ENCODE results near the gene PTGDS. TPM values are rescaled to one million over a fixed set of nuclear protein-coding genes. Genes with fewer than 3 reads are reported as not detected.
A peak's percentile ranks its signal among the peaks of the same experiment; 100 is the strongest.
"Not testable (repeated sequence)": the region's sequence is repeated elsewhere in the genome, so short reads cannot be mapped to it uniquely, and the experiment has no call there.

Gene PTGDS
- total RNA-seq, 1 experiment from 2014 or later = not detected

- no peak for DNase-seq
- no peak for TF ChIP-seq CTCF (IDR thresholded peaks at IDR 0.05; ENCODE audit: insufficient read depth in 1 of 2, low read depth in 1 of 2, low read length in 1 of 2, severe bottlenecking in 1 of 2, unreplicated experiment in 1 of 2)
- ChIA-PET CTCF (interaction anchor here (0.8 kb wide), 1 partner anchor 27 kb away, joined by 3 read pairs; no protein-coding TSS in a partner anchor), POLR2A (no interaction called here)
- Mint-ChIP-seq H3K27me3 (ENCODE audit: insufficient read depth, unreplicated experiment) (no peaks in the 10 kb centered on the region), H3K36me3 (ENCODE audit: insufficient read depth, unreplicated experiment) (peaks cover 11% of the 10 kb centered on the region), H3K4me1 (ENCODE audit: low read depth, unreplicated experiment) (peaks cover 8% of the 10 kb centered on the region), H3K27ac (ENCODE audit: unreplicated experiment) (no peak overlapping the region), H3K4me3 (ENCODE audit: unreplicated experiment) (no peak overlapping the region), H3K9me3 (ENCODE audit: unreplicated experiment) (no peaks in the 10 kb centered on the region)
- Histone ChIP-seq H3K9me3 (no peaks in the 10 kb centered on the region), H3K36me3 (ENCODE audit: control insufficient read depth, insufficient read depth, low read length) (no peaks in the 10 kb centered on the region), H3K4me3 (ENCODE audit: low read depth, low read length) (no peak overlapping the region), H3K4me1 (peaks cover 5% of the 10 kb centered on the region; the same call in 1 of the 2 replicates), H3K27me3 (replicated peaks; ENCODE audit: control insufficient read depth, insufficient read depth, low read length) (no peaks in the 10 kb centered on the region)
- intact Hi-C loops (cut with micrococcal nuclease; ENCODE audit: unreplicated experiment) = no loop called here
- no TSS peak for BruUV-seq (replicated peaks)
These were observed 25.3 kb downstream of the PTGDS start for GRCh38 chr9:137002646-137003041.

- H3K4me1 Mint-ChIP-seq (ENCODE audit: low read depth, unreplicated experiment); H3K27ac Mint-ChIP-seq (ENCODE audit: unreplicated experiment); POLR2A ChIA-PET; H3K27me3 Mint-ChIP-seq (ENCODE audit: insufficient read depth, unreplicated experiment); H3K4me1 ChIP-seq; H3K4me3 ChIP-seq (ENCODE audit: low read depth, low read length); intact Hi-C loops (cut with micrococcal nuclease; ENCODE audit: unreplicated experiment); BruUV-seq (replicated peaks); H3K4me3 Mint-ChIP-seq (ENCODE audit: unreplicated experiment); H3K27me3 ChIP-seq (replicated peaks; ENCODE audit: control insufficient read depth, insufficient read depth, low read length); H3K9me3 ChIP-seq; H3K36me3 Mint-ChIP-seq (ENCODE audit: insufficient read depth, unreplicated experiment); H3K9me3 Mint-ChIP-seq (ENCODE audit: unreplicated experiment); H3K36me3 ChIP-seq (ENCODE audit: control insufficient read depth, insufficient read depth, low read length): not testable (repeated sequence)
- peak in 1 of 2 experiments; percentile 12 for TF ChIP-seq CTCF (IDR thresholded peaks at IDR 0.05; ENCODE audit: insufficient read depth in 1 of 2, low read depth in 1 of 2, low read length in 1 of 2, severe bottlenecking in 1 of 2, unreplicated experiment in 1 of 2)
- peak in 1 of 2 experiments; percentile 42 for DNase-seq
- CTCF ChIA-PET = interaction anchor here (0.8 to 2.1 kb wide), 2 partner anchors 25 to 31 kb away, joined by 3 to 6 read pairs; no protein-coding TSS in a partner anchor
These were observed 27.0 kb downstream of the PTGDS start for GRCh38 chr9:137004285-137004684.

GRCh38 chr9:137006116-137007003 lies 29.1 kb downstream of the PTGDS start:
- CTCF ChIA-PET = interaction anchor here (1.0 to 2.1 kb wide), 2 partner anchors 23 to 40 kb away, joined by 3 to 6 read pairs; partner anchors contain the start of gene NPDC1
- Histone ChIP-seq H3K27me3 (replicated peaks; ENCODE audit: control insufficient read depth, insufficient read depth, low read length) (no peaks in the 10 kb centered on the region), H3K36me3 (ENCODE audit: control insufficient read depth, insufficient read depth, low read length) (no peaks in the 10 kb centered on the region), H3K9me3 (no peaks in the 10 kb centered on the region), H3K4me1 (no peaks in the 10 kb centered on the region), H3K4me3 (ENCODE audit: low read depth, low read length) (no peak overlapping the region)
- BruUV-seq (replicated peaks) = no TSS peak
- no peaks in the 10 kb centered on the region for H3K27me3 Mint-ChIP-seq (ENCODE audit: insufficient read depth, unreplicated experiment)
- no peak for TF ChIP-seq CTCF (IDR thresholded peaks at IDR 0.05; ENCODE audit: insufficient read depth in 1 of 2, low read depth in 1 of 2, low read length in 1 of 2, severe bottlenecking in 1 of 2, unreplicated experiment in 1 of 2)
- no peaks in the 10 kb centered on the region for H3K4me1 Mint-ChIP-seq (ENCODE audit: low read depth, unreplicated experiment)
- H3K9me3 Mint-ChIP-seq (ENCODE audit: unreplicated experiment) = no peaks in the 10 kb centered on the region
- no peak for DNase-seq
- intact Hi-C loops (cut with micrococcal nuclease; ENCODE audit: unreplicated experiment) = no loop called here
- no peaks in the 10 kb centered on the region for H3K36me3 Mint-ChIP-seq (ENCODE audit: insufficient read depth, unreplicated experiment)
- H3K27ac Mint-ChIP-seq (ENCODE audit: unreplicated experiment) = no peak overlapping the region
- no peak overlapping the region for H3K4me3 Mint-ChIP-seq (ENCODE audit: unreplicated experiment)
- POLR2A ChIA-PET = no interaction called here

Measured in Caco-2 (cell line).